Pancreas (tissue), 10 donors: ENCODE results near the gene PCDHGB2. TPM values are rescaled to one million over a fixed set of nuclear protein-coding genes. Genes with fewer than 3 reads are reported as not detected.

Experiments used
- ATAC-seq, 4 donors: fragments of 200-7000 bp; cut with Tn5 transposase; one replicate each; pipeline versions ENCODE4 v1.8.0 to v1.9.1; 2020; ENCODE audit warnings: mild to moderate bottlenecking in 4 of 4, moderate library complexity in 4 of 4
- DNase-seq, 6 donors: peaks; one replicate each; pipeline ENCODE4 v3.0.0-alpha.2; 2020
- FAIRE-seq: peaks from 2 replicates; lab custom pipeline; 2012; peaks lifted over from hg19 to GRCh38; lab: Jason Lieb, UNC
- H3K27ac ChIP-seq, 4 donors: fragments of 200-600 bp; sonication (generic); 1 replicate in 3 of 4; 2 replicates in 1 of 4; pipeline versions ENCODE4 v1.5.0 to v1.8.0; 2020
- H3K27me3 ChIP-seq, 4 donors: fragments of 200-600 bp; one replicate each; pipeline ENCODE4 v1.8.0; 2021
- H3K36me3 ChIP-seq, 3 donors: fragments of 200-600 bp; sonication (generic) in 1 of 3; one replicate each; pipeline versions ENCODE4 v1.5.0 to v1.8.0; 2020 to 2021
- H3K4me1 ChIP-seq, 3 donors: fragments of 200-600 bp; one replicate each; pipeline ENCODE4 v1.8.0; 2021
- H3K4me3 ChIP-seq, 4 donors: fragments of 200-600 bp; sonication (generic) in 2 of 4; one replicate each; pipeline versions ENCODE4 v1.5.0 to v1.8.0; 2020 to 2021
- H3K9me3 ChIP-seq, 4 donors: fragments of 200-600 bp; one replicate each; pipeline ENCODE4 v1.8.0; 2021
- WGBS, 2 donors: extraction: QIAGEN DNeasy Blood & Tissue Kit; methylation state at CpG; one replicate each; pipeline ENCODE4 v1.1.7; 2013; 5-methylcytosine and 5-hydroxymethylcytosine counted together
- intact Hi-C, 3 donors: fragments of 100-400 bp; cut with DNase I; formaldehyde crosslinking; loops; one replicate each; pipeline versions ENCODE4 v1.11.1 to v1.14.2; 2022
- polyA plus RNA-seq, 2 donors: library from polyadenylated mRNA; stranded (reverse); fragments of 200-250 nt; gene quantifications; one replicate each; pipeline ENCODE4 v1.2.3, GENCODE V29; 2013
- total RNA-seq, 6 donors: library from RNA; stranded (reverse); fragmentation: NEBNext Ultra II Directional in 4 of 6; extraction: Animal tissue kit (Norgen Biotek cat#: 25700) in 4 of 6; gene quantifications; one replicate each; pipeline versions ENCODE4 v1.2.1 to v1.2.4, GENCODE V29; 2021 to 2023
- TF ChIP-seq, protein P1 (sequence below), 4 donors: fragments of 200-600 bp; sonication (generic) in 3 of 4; IDR thresholded peaks; one replicate each; pipeline versions ENCODE4 v1.5.0 to v1.8.0; 2021; ENCODE audit warnings: antibody characterized with exemption in 4 of 4
- donor health status: healthy with polysubstance abuse.
- donor health status: DM: no; HTN: no; CAD: no; lungs with moderate emphysema.
- donor health status: DM: no; HTN: no; CAD: no.
- donor health status: control.
- donor health status: control.
- donor health status: Bipolar disorder and iron deficiency.
- donor health status: DM: yes; HTN: yes; CAD: no.
- donor health status: DM: no; HTN: no; CAD: no.
- donor health status: DM: no; HTN: no; CAD: no.
- donor health status: DM: yes; HTN: yes; CAD: no.

The PCDHGB2 gene
- total and polyA plus RNA-seq, 8 donors, result 0.63 to 2.8 (median 2.0) TPM

- Histone ChIP-seq H3K4me3 (no peak overlapping the region), H3K36me3 (no peaks in the 10 kb centered on the region), H3K4me1 (no peaks in the 10 kb centered on the region), H3K9me3 (peaks cover 0 to 9% (median 0%) of the 10 kb centered on the region in 4 donors), H3K27me3 (peaks cover 0 to 5% (median 0%) of the 10 kb centered on the region in 4 donors), H3K27ac (no peak overlapping the region)
- DNase-seq (no peak), ATAC-seq (no peak), FAIRE-seq (no peak)
- WGBS, 2 donors, result 24 to 29% methylated on average over 15 of the region's 15 CpGs
- intact Hi-C loops, result loop anchor here in 1 of 3 donors (10.0 kb wide), 1 partner anchor 64 kb away; the partner anchor contains the start of gene PCDHGA11
- TF ChIP-seq, protein P1, sequence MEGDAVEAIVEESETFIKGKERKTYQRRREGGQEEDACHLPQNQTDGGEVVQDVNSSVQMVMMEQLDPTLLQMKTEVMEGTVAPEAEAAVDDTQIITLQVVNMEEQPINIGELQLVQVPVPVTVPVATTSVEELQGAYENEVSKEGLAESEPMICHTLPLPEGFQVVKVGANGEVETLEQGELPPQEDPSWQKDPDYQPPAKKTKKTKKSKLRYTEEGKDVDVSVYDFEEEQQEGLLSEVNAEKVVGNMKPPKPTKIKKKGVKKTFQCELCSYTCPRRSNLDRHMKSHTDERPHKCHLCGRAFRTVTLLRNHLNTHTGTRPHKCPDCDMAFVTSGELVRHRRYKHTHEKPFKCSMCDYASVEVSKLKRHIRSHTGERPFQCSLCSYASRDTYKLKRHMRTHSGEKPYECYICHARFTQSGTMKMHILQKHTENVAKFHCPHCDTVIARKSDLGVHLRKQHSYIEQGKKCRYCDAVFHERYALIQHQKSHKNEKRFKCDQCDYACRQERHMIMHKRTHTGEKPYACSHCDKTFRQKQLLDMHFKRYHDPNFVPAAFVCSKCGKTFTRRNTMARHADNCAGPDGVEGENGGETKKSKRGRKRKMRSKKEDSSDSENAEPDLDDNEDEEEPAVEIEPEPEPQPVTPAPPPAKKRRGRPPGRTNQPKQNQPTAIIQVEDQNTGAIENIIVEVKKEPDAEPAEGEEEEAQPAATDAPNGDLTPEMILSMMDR (IDR thresholded peaks at IDR 0.05), result no peak
These were observed 891 bp downstream of the PCDHGB2 start for GRCh38 chr5:141360685-141361084.

- intact Hi-C loops, result loop anchor here in 1 of 3 donors (10.0 kb wide), 1 partner anchor 62 kb away; the partner anchor contains the start of gene PCDHGA11
- Histone ChIP-seq H3K27me3 (peaks cover 0 to 5% (median 0%) of the 10 kb centered on the region in 4 donors), H3K27ac (no peak overlapping the region), H3K4me1 (no peaks in the 10 kb centered on the region), H3K36me3 (no peaks in the 10 kb centered on the region), H3K9me3 (peaks cover 0 to 6% (median 0%) of the 10 kb centered on the region in 4 donors), H3K4me3 (no peak overlapping the region)
- no peak for ATAC-seq
- DNase-seq, result no peak
- no peak for FAIRE-seq
- TF ChIP-seq, protein P1 (IDR thresholded peaks at IDR 0.05), result no peak
These were observed 2.9 kb downstream of the PCDHGB2 start for GRCh38 chr5:141362719-141363118.

DNA sequence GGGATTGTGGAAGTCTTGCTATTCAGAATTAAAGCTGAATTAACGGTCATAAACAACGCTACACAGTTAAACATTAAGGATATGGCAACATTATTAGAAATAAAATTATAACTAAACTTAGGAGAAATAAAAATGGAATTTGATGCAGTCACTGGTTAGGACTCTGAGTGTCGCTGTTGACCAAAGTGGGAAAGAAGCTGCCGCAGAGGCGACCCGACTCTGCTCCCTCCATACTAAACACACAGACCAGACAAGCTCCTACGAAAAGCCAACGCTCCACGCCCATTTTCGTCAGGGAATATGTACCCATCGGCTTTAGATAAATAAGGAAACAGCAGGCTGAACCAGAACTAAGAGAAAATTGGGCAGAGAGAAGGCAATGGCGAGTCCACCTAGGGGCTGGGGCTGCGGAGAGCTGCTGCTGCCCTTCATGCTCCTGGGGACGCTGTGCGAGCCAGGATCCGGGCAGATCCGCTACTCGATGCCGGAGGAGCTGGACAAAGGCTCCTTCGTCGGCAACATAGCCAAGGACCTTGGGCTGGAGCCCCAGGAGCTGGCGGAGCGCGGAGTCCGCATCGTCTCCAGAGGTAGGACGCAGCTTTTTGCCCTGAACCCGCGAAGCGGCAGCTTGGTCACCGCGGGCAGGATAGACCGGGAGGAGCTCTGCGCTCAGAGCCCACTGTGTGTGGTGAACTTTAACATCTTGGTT lies 4.3 kb downstream of the PCDHGB2 start, which contains the start of gene PCDHGA5:
PCDHGA5 (plus strand) TSS at position 211 of the 709 bp plus-strand sequence; CDS start at position 380, 169 bp downstream.
- no peak within 1 kb of the TSS for H3K27ac ChIP-seq
- H3K27me3 ChIP-seq, result peaks cover 0 to 5% (median 0%) of the 10 kb centered on the region in 4 donors
- no peak for FAIRE-seq
- H3K36me3 ChIP-seq, result no peaks in the 10 kb centered on the region
- TF ChIP-seq, protein P1 (IDR thresholded peaks at IDR 0.05), result no peak
- ATAC-seq, result no peak
- intact Hi-C loops, result loop anchor here in 1 of 3 donors (10.0 kb wide), 1 partner anchor 61 kb away; the partner anchor contains the start of gene PCDHGA11
- H3K9me3 ChIP-seq, result peaks cover 0 to 6% (median 2%) of the 10 kb centered on the region in 4 donors
- DNase-seq, result no peak
- WGBS, 2 donors, result 12 to 14% methylated on average over 34 of the region's 34 CpGs
- H3K4me3 ChIP-seq, result no peak within 1 kb of the TSS
- no peaks in the 10 kb centered on the region for H3K4me1 ChIP-seq

DNA sequence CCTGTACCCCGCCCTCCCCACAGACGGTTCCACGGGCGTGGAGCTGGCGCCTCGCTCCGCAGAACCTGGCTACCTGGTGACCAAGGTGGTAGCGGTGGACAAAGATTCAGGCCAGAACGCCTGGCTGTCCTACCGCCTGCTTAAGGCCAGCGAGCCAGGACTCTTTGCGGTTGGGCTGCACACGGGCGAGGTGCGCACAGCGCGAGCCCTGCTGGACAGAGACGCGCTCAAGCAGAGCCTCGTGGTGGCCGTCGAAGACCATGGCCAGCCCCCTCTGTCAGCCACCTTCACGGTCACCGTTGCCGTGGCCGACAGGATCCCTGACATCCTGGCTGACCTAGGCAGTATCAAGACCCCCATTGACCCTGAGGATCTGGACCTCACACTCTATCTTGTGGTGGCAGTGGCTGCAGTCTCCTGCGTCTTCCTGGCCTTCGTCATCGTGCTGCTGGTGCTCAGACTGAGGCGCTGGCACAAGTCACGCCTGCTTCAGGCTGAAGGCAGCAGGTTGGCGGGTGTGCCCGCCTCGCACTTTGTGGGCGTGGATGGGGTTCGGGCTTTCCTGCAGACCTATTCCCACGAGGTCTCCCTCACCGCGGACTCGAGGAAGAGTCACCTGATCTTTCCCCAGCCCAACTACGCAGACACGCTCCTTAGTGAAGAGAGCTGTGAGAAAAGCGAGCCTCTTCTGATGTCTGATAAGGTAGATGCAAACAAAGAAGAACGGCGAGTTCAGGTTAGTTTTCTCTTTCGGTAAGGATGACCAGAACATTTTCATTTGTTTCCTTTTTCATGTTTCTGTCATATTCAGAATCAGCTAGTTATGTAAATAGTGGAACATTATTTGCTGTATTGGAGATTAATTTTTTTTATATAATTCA lies 6.5 kb downstream of the PCDHGB2 start:
- H3K4me1 ChIP-seq, result no peaks in the 10 kb centered on the region
- ATAC-seq, result no peak
- no peak for DNase-seq
- peaks cover 0 to 6% (median 2%) of the 10 kb centered on the region in 4 donors for H3K9me3 ChIP-seq
- peaks cover 0 to 1% (median 0%) of the 10 kb centered on the region in 4 donors for H3K27me3 ChIP-seq
- H3K27ac ChIP-seq, result no peak overlapping the region
- intact Hi-C loops, result loop anchor here in 1 of 3 donors (10.0 kb wide), 1 partner anchor 59 kb away; the partner anchor contains the start of gene PCDHGA11
- H3K4me3 ChIP-seq, result no peak overlapping the region
- WGBS, 2 donors, result 24 to 26% methylated on average over 44 to 46 of the region's 46 CpGs
- no peak for FAIRE-seq
- no peaks in the 10 kb centered on the region for H3K36me3 ChIP-seq
- TF ChIP-seq, protein P1 (IDR thresholded peaks at IDR 0.05), result no peak
